NK-92 treated with Interleukin-12 subunit alpha and Interleukin-12 subunit beta, amount 100 ng/mL, for 24 hours (cell line): ENCODE results near the gene STAT5A.

Source experiments
- DNase-seq: peaks from one replicate; lab custom pipeline; 2025; lab: John Stamatoyannopoulos, UW

STAT5A gene

DNA sequence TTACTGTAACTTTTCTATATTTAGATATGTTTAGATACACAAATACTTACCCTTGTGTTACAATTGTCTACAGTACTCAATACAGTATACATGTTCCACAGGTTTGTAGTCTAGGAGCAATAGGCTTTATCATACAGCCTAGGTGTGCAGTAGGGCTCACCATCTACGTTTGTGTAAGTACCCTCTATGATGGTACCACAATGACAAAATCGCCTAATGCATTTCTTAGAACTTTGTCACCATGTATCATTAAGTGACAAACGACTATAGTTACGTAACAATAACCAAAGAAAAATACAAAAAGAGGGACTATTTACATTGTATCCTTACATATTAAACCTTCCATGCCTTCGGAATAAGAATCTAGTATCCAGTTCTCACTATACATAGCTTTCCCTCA, 20.1 kb upstream of the STAT5A start:
- DNase-seq = no peak

DNA sequence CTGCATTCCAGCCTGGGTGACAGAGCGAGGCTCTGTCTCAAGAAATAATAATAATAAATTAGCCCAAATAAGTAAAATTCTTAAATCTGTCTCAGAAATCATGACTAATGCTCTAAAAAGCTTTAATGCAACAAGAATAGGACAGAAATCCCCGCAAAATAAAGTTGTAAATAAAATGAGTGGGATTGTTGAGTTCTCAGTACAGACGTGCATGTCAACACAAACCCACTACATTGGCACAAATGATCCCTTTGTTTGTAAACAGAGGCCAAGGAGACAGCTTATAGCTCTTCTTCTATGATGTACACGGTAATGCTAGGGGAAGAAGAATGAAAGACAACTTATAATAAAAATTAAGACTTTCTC, 18.1 kb upstream of the STAT5A start:
- no peak for DNase-seq

DNA sequence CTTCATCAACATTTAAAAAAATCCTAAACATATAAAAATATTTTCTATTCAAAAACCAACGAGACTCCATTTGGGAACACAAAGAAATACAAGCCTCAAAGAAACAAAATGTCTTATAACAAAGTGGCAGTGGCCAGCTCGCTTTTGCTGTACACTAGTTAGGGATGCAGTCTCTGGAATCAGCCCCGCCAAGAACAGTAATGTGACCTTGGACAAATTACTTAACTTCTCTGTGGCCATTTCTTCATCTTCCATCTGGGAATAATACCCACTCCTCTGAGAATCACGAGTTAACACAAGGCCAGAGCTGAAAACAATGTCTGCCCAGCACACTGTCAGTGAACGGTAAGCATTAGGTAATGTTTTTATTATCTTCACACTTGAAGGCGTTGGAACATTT, 17.7 kb upstream of the STAT5A start:
- no peak for DNase-seq

DNA sequence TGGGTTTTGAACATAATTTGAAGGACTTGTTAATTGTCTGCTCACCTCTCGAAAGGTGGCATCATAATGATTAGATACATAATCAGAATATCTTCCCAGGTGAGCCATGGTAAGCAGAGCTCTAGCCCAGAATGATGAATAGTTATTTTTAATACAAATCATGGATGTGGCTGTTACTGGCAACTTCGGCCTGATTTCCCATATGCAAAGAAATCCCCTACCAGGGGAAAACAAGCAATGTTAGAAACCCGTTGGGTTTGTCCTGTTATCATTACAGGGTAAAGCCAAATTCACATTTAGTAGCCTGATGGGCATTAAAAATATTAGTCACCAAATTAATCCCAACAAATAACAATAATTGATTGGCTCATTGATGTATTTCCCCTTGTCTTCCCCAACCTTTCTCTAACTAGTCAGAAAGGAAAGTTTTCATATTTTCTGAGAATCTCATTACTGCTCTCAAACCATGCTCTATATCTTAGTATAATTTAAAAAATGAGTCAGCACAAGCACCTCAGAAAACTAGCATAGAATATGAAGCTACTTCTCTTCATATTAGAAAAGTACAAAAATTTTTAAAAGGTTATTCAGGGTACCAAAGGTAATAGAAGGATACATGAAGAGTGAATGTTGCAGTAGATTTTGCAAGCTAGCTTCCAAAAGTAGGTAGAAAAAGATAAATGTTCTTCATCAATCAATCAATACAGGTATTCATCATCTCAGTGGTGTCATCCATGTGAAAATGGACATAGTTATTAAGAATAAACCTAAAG, 17.1 kb upstream of the STAT5A start:
- DNase-seq = no peak

DNA sequence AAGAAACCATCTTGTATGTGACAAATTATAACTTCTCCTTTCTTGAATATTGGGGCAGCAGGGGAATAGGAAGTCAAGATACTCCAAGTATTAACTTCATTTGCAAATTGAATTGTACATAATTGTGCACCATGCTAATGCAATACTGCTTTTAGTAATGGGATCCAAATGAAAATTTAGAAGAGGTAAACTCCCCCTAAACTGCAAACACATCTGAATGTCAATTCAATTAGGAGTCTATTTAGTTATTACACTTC, 16.6 kb upstream of the STAT5A start:
- DNase-seq = no peak

DNA sequence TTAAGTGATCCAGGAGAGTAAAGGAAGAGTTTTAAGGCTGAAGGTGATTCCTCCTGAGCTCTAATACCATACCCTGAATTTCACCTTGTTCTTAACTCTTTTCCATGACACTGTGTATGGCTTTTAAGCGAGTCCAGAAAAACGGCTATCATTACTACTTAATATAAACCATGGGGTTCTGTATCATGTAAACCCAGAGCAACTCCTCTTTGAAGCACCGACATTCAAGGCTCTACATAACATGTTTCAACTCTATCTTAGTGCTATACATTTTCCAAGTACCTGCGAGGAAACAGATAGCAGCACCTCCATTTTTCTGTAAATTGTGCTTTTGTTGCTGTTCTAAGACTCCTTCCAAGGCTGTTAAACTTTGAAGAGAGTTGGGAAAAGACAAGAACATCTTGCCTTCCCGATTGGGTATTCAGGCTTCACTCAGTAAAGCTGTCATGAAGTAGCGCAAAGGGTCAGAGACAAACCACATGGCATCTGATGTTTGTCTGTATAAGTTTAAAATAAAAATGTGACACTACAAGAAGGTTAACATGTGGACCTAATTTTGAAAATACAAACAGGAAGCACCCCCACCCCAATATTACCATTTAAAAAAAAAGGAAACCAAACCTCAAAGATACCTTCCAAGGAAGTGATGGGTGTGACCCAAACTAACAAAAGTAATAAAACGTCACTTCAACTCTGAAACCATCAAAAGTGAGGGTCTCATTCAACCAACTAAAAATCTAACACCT, 16.0 kb upstream of the STAT5A start:
- DNase-seq = no peak

DNA sequence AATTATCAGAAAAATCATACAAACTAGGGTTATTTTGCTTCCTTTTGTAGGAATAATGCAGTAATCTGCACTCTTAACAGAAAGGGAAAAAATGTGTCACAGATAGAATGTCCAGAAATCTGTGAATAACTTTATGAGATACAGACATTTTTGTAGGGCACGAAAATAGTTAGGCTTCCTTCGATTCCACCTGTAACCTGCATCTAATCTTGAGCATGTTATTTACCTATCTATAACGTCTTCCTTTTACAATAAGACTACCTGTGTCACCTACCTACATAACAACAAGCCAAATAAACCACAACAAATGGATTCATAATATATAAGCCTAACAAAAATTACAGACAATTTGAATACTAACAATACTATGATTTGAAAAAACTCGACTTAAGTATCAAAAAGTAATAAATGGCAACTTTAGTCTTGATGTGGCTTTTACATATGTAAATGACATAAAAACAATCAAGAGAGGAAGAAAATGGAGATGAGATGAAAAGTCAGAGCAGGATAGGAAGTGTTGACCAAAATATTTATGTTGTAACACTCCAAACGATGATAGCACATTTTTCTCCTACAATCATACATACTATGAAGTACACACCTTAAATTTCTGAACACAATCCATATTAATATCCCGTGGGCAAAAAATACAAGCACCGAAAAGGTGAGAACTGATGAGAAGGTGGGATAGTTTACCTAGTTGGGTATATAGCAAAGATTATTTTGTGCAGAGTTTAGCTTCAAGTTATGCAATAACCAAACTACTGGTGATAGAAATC, 14.6 kb upstream of the STAT5A start:
- DNase-seq = no peak

DNA sequence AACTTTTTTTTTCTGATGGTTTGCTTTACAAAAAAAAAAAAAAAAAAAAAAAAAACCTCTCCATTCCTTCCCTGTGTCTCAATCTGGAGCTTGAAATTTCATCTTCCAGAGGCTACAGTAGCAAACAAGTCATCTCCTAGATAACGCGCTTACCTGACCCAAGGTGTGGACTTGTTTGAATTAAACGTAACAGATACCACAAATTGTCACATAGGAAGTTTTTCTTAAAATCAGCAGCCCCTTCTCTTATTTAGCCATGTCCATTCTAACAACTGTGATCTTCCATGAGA, 14.1 kb upstream of the STAT5A start:
- no peak for DNase-seq

DNA sequence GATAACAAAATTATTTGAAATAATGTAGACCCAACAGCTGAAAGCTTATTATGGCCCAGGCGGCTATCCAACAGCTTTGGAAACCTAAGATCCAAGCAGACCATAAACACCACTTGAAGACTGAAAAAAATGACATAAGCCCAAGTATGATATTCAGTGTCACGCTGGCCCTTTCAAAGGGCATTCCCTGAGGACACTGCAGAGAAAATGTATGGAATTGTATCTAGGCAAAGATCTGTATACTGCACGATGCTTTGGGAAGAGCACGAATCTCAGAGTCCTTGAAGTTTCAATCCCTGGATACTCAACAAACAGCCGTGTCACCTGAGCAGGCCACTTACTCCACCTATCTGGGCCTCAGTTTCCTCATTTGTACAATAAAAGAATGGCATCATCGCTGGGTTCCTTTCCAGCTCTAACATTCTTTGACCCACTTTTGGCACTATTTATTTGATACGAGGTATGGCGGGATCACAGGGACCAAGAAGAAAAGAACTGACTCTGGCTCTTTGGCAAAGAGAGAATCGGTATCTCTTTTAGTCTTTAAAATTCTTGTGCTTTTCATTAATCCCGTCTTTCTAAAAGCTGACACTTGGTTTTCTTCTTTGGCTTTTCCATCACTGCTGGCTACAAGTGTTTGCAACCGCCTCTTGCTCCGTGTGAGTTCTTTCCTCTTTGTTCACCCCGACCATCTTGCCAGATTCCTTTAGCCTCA, 13.3 kb upstream of the STAT5A start:
- DNase-seq = no peak

DNA sequence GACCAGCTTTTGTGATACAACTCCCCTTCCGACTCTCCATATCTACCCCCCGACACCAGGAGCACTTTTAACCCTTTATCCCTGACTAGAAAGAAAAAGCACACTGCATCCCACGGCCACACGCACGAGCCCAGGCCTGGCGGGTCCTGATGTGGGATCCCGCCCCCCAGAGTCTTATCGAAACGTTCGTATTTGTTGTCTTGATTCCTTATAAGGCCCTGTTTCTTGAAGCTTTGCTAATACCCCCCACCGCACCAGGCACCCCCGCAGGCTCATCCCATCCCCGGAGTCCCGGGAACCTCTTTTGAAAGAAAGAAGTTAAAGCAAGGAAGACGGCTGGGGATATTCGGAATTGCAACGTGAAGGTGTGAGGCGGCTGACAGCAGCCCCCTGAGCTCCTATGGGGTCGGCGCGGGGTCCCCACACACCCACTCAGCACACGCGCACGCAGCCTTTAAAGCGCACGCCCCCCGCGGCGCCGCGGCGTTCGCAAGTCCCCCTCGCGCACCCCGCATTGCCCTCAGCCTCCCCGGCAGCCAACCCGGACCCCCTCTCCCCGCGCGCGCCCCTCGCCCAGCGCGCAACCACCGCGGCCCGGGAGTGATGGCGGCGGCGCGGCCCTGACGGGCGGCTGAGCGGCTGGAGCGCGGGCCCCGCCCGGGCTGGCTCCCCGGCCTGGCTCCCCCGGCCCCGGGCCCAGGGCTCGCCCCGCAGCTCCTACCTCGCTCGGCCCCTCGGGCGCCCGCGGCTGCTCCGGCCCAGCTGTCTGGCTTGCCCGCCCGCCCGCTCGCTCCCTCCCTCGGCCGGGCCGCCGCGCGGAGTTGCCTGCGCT, 12.6 kb upstream of the STAT5A start:
- no peak for DNase-seq

DNA sequence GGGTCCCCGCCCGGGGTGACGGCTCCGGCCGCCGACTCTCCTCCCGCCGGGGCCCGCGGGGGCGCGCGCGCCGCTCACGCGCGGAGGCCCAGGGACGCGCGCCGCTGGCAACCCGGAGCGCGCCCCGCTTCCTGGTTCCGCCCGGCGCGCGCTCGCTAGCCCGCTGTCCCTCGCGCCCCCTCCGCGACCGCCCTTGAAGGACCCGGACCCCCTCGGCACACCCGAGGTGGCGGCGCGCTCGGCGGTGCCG, 12.0 kb upstream of the STAT5A start, which contains the start of gene STAT5B:
STAT5B (minus strand) TSS at position 33 of the 250 bp plus-strand sequence. CDS start 44,264 bp downstream, outside the sequence.
- peak; percentile 46 for DNase-seq

DNA sequence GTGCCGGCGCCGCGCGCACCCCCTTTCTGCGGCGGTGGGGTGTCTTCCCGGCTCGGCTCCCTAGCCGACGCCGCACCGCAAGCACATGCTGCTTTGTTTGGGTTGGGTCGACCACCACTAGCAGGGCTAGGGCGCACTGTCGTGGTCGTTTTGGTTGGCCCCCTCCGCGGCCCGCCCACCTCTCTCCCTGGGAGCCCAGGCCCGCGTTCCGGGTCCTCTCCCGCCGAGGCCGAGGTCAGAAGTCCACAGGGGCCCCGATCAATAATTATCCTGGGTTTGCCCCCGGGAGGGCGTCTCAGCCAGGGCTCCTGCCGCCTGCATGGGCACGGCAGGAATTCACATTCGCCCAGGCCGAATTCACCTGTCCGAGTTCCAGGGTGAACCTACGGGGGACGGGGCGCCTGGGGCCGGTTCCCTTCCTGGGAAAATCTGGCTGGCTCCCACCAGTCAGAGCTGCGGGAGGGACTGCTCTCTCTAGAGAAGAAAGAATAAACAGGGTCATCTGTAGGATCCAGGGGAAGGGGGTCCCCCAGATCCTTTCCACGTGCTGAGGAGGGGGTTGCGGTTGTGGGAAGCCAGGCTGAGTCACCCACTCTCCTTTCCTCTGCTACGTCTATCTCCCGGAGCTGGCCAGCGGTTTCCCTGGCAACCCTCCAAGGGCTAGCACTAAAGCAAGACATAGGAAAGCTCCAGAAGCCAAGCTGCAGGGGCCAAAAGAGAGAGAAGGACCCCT, 11.5 kb upstream of the STAT5A start:
- no peak for DNase-seq

DNA sequence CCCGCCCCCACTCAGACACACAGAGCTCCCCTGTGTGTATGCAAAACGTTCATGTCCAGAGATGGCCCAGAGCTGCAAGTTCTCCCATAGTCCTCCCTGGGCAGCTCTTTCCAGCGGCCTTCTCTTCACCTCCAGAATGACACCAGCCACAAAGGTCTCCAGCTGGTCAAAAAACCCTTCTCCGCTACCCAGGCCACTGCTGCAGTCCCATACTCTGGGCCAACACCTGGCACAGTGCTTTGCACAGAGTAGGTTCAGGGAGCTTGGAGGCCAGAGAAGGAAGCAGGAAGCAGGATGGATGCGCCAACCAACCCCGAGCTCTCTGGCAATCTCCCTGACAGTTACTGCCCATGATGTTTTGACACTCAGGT, 11.0 kb upstream of the STAT5A start:
- DNase-seq = no peak

DNA sequence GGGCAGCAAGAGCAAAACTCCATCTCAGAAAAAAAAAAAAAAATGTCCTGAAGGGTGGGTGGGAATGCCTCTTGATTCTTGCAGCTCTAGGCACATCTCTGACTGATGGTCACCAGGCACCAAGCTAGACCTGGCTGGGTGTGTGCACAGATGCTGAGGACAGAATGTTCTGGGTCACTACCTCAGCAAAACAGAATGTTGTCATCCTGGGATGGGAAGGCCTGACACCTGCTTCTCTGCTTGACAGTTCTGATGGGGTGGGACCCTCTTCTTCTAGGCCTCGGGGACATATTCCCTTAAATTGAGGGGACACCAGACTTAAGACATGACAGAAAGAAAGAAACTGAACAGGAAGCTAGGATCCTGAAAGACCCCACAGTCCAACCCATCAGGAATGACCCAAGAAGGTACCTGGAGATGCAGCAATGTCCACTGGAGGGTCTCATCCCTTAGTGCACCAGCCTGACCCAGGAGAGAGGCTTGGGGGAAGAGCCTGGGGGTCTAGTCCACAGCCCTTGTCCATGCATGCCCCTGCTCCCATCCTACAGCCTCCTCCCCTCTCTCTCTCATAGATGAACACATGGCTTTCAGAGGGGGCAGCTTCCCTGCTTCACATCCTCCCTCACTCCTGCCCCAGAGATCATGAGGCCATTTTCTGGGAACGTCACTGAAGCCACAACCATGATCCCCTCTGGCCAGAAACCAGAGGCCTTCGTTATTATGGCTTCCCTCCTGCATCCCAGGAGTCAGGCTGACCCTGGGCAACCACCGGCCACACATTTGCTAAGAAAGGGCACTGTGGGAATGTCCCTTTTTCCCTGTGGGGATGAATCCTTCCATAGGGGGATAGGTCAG, 8.3 kb upstream of the STAT5A start:
- DNase-seq = no peak

DNA sequence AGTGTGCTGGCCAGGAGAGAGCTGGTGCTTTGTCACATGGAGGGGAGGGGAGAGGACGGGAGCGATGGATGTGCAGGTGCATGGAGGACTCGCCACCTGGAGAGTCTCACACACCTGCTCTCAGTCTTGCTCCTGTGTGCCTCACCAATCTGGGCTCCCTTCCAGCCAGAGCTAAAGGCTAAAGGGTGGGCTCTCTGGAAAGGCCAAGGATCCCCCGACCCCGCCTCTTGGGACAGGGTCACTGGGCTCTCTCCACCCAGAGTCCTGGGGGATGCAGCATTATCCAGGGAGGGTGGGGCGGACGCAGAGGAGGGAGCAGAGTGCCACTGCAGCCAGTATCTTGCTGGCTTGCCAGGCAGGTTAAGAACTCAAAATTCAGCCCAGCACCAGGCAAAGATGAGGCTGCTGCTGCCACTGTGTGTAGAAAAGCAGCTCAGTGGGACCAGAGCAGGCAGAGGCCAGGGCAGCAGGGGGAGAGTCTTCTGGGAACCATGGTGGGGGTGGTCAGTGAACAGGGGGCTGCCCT, 6.7 kb upstream of the STAT5A start:
- DNase-seq = no peak

DNA sequence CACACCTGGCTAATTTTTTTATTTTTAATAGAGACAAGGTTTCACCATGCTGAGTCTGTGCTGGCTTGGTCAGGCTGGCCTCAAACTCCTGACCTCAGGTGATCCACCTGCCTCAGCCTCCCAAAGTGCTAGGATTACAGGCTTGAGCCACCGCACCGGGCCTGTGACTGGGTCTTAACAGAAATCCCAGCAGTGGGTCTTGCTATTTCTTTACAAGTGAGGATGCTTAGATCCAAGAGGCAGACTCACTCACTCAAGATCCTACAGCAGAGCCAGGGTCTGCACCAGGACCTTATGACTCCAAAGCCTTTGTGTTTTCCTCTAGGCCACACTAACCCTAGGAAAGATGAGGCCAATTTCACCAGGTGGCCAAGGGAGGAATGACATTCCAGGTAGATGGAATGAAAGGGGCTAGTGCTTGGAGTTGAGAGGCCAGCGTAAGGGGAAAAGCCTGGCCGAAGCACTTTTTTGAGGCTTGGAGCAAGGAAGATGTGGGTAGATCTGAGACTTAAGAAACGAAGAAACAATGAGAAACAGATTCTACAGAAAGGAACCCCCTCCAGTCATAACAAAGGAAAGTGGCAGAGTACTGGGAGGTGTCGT, 5.7 kb upstream of the STAT5A start:
- DNase-seq = no peak

DNA sequence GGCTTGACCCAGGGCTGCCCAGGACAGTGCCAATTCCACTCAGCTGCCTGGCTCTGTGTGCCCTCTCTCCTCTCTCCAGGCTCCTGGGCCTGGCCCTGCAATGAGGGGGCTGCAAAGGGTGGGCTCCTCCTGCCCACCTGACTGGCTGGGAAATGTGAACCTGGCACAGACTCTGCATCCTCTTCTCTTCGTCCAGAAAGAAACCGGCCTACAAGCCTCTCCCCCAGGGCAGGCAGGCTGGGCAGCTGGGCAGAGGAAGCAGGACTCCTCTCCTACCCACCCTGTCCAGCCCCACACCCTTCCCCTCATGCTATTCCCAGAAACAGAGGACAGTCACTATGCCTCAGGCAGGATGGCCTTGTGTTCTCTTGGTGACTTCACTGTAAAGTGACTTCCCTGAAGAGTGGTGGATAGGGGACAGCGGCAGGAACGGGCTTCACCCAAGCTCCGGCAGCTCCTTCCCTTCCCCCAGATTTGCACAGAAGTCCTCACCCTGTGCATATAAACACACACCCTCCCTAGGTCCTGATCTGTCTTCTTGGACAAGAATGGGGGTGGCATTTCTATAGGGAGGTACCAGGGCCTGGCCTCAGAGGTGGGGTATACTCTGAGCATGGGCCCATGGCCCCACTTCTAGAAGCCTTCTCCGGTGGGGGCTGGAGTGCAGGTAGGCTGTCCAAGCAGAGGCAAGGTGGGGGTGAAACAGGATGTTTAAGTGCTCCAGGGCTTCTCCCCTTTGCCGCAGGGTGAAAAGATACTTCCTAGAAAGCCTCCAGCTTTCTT, 4.9 kb upstream of the STAT5A start:
- DNase-seq = no peak

DNA sequence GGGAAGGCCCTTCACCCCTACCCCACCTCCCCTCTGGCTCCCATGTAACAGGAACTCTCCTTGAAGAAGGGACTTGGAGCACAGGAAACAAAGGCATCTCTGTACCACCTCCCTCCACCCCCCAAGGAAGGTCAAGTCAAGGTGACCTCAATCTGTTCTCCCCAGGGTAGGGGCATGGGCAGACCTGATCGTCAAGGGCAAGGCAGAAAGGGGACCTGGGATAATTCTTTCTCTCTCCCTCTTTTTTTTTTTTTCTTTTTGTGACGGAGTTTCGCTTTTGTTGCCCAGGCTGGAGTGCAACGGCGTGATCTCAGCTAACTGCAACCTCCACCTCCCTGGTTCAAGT, 4.3 kb upstream of the STAT5A start:
- no peak for DNase-seq

DNA sequence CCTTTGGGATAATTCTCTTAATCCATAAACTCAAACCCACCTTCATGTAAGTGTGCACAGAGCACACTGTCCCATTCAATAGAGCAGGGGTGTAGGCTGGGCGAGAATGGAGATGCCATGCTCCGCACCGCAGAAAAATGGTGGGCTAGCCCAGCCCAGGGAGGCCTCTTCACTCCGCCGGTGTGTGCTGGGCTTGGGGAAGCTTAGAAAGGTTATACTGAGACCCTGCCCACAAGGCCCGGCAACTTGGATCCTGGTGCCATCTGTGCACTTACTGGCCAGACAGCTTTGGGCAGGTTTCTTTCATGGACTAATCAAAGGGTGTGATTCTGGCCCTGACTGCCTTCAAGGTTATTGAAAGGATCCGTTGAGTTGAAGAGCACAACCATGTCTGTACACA, 3.7 kb upstream of the STAT5A start:
- no peak for DNase-seq
